ENCODE data around the gene ZNRF3.
A peak's percentile ranks its signal among the peaks of the same experiment; 100 is the strongest.
"Not testable (repeated sequence)": the region's sequence is repeated elsewhere in the genome, so short reads cannot be mapped to it uniquely, and the experiment has no call there.

ZNRF3 gene

GRCh38 chr22:29029202-29030000 lies 146.0 kb downstream of the ZNRF3 start:
- DNase-seq (ENCODE audit: insufficient read length, low spot score) (no peak), FAIRE-seq (no peak)

- no peak for FAIRE-seq
- DNase-seq (ENCODE audit: insufficient read length, low spot score) = no peak
These were observed 146.7 kb downstream of the ZNRF3 start for GRCh38 chr22:29030016-29030617.

- no peak for FAIRE-seq
- peak; percentile 73 for DNase-seq (ENCODE audit: insufficient read length, low spot score)
These were observed 147.3 kb downstream of the ZNRF3 start for GRCh38 chr22:29030618-29031226.

- no peak for FAIRE-seq
- DNase-seq (ENCODE audit: insufficient read length, low spot score) = peak; percentile 84
These were observed 148.0 kb downstream of the ZNRF3 start for GRCh38 chr22:29031227-29032011.

GRCh38 chr22:29032014-29032475 lies 148.7 kb downstream of the ZNRF3 start:
- FAIRE-seq (no peak), DNase-seq (ENCODE audit: insufficient read length, low spot score) (no peak)

GRCh38 chr22:29032584-29032983 lies 149.2 kb downstream of the ZNRF3 start:
- no peak for DNase-seq (ENCODE audit: insufficient read length, low spot score)
- FAIRE-seq = no peak

GRCh38 chr22:29037340-29037932 lies 154.1 kb downstream of the ZNRF3 start:
- FAIRE-seq = no peak
- DNase-seq (ENCODE audit: insufficient read length, low spot score) = no peak

DNA sequence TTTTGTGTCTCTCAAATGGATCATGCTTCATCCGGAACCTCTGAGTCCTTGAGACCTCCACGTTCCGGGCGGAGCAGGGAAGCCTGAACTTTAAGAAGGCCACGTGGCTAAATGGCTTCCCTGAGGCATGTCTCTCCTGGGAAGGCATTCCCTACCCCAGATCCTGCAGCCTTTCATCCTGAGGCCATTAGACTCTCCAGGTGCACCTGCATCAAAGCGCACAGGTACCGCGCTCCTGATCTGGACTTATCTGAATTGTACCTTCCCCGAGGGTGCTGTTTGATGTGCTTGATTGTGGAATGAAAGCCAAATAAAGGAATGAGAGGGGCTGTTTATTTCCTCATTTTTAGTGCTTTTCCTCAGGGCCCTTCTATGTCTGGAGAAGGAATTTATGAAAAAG lies 155.8 kb downstream of the ZNRF3 start:
- no peak for DNase-seq (ENCODE audit: insufficient read length, low spot score)
- FAIRE-seq = no peak

DNA sequence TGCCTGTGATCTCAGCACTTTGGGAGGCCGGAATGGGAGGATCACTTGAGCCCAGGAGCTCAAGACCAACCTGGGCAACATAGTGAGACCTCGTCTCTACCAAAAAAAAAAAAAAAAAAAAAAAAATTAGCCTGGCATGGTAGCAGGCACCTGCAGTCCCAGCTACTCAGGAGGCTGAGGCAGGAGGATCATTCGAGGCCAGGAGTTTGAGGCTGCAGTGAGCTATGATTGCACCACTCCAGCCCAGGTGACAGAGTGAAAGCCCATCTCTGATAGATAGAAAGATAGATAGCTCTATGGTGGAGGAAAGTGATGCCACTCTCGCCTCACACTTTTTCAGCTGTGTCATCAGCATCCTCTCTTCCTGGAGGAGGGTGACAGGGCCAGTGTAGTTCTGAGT lies 156.3 kb downstream of the ZNRF3 start:
- not testable (repeated sequence) for DNase-seq (ENCODE audit: insufficient read length, low spot score); FAIRE-seq

- no peak for FAIRE-seq
- peak; percentile 45 for DNase-seq (ENCODE audit: insufficient read length, low spot score)
These were observed 157.3 kb downstream of the ZNRF3 start for GRCh38 chr22:29040385-29041275.

- no peak for FAIRE-seq
These were observed 158.0 kb downstream of the ZNRF3 start for GRCh38 chr22:29041408-29041807.

GRCh38 chr22:29043906-29044575 lies 160.7 kb downstream of the ZNRF3 start:
- FAIRE-seq (no peak), DNase-seq (ENCODE audit: insufficient read length, low spot score) (no peak)

More at GRCh38 chr22:29041408-29041807, 158.0 kb downstream of the ZNRF3 start:
- no peak for DNase-seq (ENCODE audit: insufficient read length, low spot score)

- peak; percentile 10 for DNase-seq (ENCODE audit: insufficient read length, low spot score)
- FAIRE-seq = peak; percentile 48
These were observed 161.3 kb downstream of the ZNRF3 start for GRCh38 chr22:29044657-29045176.

- DNase-seq (ENCODE audit: insufficient read length, low spot score) (no peak), FAIRE-seq (no peak)
These were observed 165.7 kb downstream of the ZNRF3 start for GRCh38 chr22:29048822-29049654.

- no peak for DNase-seq (ENCODE audit: insufficient read length, low spot score)
These were observed 166.4 kb downstream of the ZNRF3 start for GRCh38 chr22:29049655-29050263.

DNA sequence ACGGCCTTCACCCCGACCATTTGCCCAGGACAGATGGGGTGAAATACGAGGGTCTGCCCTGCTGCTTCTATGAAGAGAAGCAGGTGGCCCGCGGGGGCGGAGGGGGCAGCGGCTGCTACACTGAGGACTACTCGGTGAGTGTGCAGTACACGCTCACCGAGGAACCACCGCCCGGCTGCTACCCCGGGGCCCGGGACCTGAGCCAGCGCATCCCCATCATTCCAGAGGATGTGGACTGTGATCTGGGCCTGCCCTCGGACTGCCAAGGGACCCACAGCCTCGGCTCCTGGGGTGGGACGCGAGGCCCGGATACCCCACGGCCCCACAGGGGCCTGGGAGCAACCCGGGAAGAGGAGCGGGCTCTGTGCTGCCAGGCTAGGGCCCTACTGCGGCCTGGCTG lies 167.1 kb downstream of the ZNRF3 start:
- DNase-seq (ENCODE audit: insufficient read length, low spot score) (no peak), FAIRE-seq (no peak)

More at GRCh38 chr22:29049655-29050263, 166.4 kb downstream of the ZNRF3 start:
- FAIRE-seq = no peak

- DNase-seq (ENCODE audit: insufficient read length, low spot score) (no peak), FAIRE-seq (no peak)
These were observed 169.8 kb downstream of the ZNRF3 start for GRCh38 chr22:29053048-29053702.

Data from HTR-8/SVneo (cell line).